CD4-positive, alpha-beta T cell treated with Interferon gamma for 1 hour (primary cell): ENCODE data around the gene DYNLT4.
"Not testable (repeated sequence)": the region's sequence is repeated elsewhere in the genome, so short reads cannot be mapped to it uniquely, and the experiment has no call there.

ENCODE experiments used
- DNase-seq: peaks from one replicate; pipeline ENCODE4 v3.0.0-alpha.2; 2020

Gene DYNLT4

GRCh38 chr1:44828003-44828651, 21.0 kb upstream of the DYNLT4 start:
- no peak for DNase-seq

GRCh38 chr1:44827197-44828002, 20.2 kb upstream of the DYNLT4 start:
- DNase-seq: no peak

- DNase-seq: peak; percentile 60
Observed at GRCh38 chr1:44826375-44827196, 19.4 kb upstream of the DYNLT4 start.

- DNase-seq: not testable (repeated sequence)
Observed at GRCh38 chr1:44824392-44824791, 17.2 kb upstream of the DYNLT4 start.

- no peak for DNase-seq
Observed at GRCh38 chr1:44822981-44823451, 15.9 kb upstream of the DYNLT4 start.

GRCh38 chr1:44822131-44822701, 15.1 kb upstream of the DYNLT4 start:
- no peak for DNase-seq

- DNase-seq: no peak
Observed at GRCh38 chr1:44821240-44821715, 14.1 kb upstream of the DYNLT4 start.

- no peak for DNase-seq
Observed at GRCh38 chr1:44820328-44821239, 13.4 kb upstream of the DYNLT4 start.

- peak; percentile 90 for DNase-seq
Observed at GRCh38 chr1:44819608-44820327, 12.6 kb upstream of the DYNLT4 start.

GRCh38 chr1:44819196-44819607, 12.1 kb upstream of the DYNLT4 start:
- no peak for DNase-seq

GRCh38 chr1:44817771-44818495, 10.8 kb upstream of the DYNLT4 start:
- DNase-seq: no peak

- DNase-seq: no peak
Observed at GRCh38 chr1:44817307-44817706, 10.2 kb upstream of the DYNLT4 start.

GRCh38 chr1:44815926-44816325, 8.8 kb upstream of the DYNLT4 start:
- not testable (repeated sequence) for DNase-seq

- DNase-seq: no peak
Observed at GRCh38 chr1:44812822-44813543, 5.8 kb upstream of the DYNLT4 start.

GRCh38 chr1:44811234-44811633, 4.1 kb upstream of the DYNLT4 start:
- DNase-seq: no peak

GRCh38 chr1:44810762-44811105, 3.6 kb upstream of the DYNLT4 start:
- DNase-seq: not testable (repeated sequence)

GRCh38 chr1:44810101-44810761, 3.1 kb upstream of the DYNLT4 start:
- DNase-seq: peak; percentile 52

- DNase-seq: peak; percentile 91
Observed at GRCh38 chr1:44808938-44809917, 2.1 kb upstream of the DYNLT4 start.
